ENCODE measurements around the gene GPC3.

DNA sequence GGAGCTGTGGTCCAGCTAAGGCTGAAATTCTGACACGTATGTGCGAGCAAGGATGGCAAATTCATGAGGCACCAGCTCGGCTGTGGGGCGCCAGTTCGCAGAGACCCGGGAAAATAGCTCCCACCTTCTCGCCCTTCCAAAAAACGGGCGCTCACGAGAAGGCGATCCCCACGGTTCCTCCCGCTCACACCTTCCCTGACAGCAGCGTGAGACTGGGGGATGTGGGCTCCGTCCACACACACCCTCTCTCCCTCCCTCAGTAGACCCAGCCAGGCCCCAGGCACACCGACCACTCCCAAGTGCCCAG is 584 bp downstream of the GPC3 start:
- TF ChIP-seq, protein P1, sequence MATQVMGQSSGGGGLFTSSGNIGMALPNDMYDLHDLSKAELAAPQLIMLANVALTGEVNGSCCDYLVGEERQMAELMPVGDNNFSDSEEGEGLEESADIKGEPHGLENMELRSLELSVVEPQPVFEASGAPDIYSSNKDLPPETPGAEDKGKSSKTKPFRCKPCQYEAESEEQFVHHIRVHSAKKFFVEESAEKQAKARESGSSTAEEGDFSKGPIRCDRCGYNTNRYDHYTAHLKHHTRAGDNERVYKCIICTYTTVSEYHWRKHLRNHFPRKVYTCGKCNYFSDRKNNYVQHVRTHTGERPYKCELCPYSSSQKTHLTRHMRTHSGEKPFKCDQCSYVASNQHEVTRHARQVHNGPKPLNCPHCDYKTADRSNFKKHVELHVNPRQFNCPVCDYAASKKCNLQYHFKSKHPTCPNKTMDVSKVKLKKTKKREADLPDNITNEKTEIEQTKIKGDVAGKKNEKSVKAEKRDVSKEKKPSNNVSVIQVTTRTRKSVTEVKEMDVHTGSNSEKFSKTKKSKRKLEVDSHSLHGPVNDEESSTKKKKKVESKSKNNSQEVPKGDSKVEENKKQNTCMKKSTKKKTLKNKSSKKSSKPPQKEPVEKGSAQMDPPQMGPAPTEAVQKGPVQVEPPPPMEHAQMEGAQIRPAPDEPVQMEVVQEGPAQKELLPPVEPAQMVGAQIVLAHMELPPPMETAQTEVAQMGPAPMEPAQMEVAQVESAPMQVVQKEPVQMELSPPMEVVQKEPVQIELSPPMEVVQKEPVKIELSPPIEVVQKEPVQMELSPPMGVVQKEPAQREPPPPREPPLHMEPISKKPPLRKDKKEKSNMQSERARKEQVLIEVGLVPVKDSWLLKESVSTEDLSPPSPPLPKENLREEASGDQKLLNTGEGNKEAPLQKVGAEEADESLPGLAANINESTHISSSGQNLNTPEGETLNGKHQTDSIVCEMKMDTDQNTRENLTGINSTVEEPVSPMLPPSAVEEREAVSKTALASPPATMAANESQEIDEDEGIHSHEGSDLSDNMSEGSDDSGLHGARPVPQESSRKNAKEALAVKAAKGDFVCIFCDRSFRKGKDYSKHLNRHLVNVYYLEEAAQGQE (tag by site-specific recombination; IDR thresholded peaks at IDR 0.05), result no peak
- TF ChIP-seq SALL2 (tag by site-specific recombination; IDR thresholded peaks at IDR 0.05; ENCODE audit: borderline replicate concordance), result no peak
- TF ChIP-seq ZNF121 (tag by site-specific recombination; IDR thresholded peaks at IDR 0.05), result no peak
- TF ChIP-seq, protein P2, sequence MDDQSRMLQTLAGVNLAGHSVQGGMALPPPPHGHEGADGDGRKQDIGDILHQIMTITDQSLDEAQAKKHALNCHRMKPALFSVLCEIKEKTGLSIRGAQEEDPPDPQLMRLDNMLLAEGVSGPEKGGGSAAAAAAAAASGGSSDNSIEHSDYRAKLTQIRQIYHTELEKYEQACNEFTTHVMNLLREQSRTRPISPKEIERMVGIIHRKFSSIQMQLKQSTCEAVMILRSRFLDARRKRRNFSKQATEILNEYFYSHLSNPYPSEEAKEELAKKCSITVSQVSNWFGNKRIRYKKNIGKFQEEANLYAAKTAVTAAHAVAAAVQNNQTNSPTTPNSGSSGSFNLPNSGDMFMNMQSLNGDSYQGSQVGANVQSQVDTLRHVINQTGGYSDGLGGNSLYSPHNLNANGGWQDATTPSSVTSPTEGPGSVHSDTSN (CRISPR knock-in tag; IDR thresholded peaks at IDR 0.05), result no peak
- TF ChIP-seq ZNF175 (tag by site-specific recombination; IDR thresholded peaks at IDR 0.05), result no peak
- TF ChIP-seq, protein P3, sequence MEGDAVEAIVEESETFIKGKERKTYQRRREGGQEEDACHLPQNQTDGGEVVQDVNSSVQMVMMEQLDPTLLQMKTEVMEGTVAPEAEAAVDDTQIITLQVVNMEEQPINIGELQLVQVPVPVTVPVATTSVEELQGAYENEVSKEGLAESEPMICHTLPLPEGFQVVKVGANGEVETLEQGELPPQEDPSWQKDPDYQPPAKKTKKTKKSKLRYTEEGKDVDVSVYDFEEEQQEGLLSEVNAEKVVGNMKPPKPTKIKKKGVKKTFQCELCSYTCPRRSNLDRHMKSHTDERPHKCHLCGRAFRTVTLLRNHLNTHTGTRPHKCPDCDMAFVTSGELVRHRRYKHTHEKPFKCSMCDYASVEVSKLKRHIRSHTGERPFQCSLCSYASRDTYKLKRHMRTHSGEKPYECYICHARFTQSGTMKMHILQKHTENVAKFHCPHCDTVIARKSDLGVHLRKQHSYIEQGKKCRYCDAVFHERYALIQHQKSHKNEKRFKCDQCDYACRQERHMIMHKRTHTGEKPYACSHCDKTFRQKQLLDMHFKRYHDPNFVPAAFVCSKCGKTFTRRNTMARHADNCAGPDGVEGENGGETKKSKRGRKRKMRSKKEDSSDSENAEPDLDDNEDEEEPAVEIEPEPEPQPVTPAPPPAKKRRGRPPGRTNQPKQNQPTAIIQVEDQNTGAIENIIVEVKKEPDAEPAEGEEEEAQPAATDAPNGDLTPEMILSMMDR (tag by site-specific recombination; IDR thresholded peaks at IDR 0.05), result no peak

Measured in HEK293 (cell line).